UCSD-AML1 (cell line): Measurements from ENCODE around the gene DNAJA4.

Experiments
- DNase-seq: peaks from one replicate; lab custom pipeline; 2025; ENCODE audit not compliant: unreplicated experiment; lab: John Stamatoyannopoulos, UW

The DNAJA4 gene

DNA sequence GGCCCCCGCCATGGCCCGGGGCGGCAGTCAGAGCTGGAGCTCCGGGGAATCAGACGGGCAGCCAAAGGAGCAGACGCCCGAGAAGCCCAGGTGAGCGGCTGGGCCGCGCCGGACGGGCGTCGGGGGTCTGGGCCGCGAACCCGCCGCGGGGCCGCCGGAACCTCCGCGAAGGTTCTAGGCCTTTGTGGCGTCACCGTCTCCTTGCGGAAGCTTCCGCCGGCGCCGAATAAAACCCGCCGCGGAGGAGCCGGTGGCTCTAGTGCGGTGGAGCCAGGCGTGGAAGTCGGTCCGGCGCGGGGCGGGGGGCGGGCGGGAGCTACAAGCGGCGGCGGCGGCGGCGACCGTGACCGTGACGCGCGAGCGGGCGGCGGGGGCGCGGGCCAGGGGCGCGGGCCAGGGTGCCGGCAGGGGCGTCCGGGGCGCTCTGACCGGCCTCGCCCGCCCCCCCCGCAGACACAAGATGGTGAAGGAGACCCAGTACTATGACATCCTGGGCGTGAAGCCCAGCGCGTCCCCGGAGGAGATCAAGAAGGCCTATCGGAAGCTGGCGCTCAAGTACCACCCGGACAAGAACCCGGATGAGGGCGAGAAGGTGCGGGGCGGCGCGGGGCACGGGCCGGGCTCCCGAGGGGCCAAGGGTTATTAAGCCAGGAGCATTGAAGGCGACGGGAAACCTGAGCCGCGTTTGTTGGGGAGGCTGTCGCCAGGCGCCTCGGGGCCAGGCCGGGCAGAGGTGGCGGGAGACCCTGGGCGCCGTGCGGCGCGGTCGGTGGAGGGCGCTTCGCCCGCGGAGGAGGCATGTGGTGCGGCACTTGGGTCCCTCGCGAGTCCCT, at the start of gene DNAJA4:
TSS of gene DNAJA4 (plus strand) at position 259 of the 833 bp plus-strand sequence. CDS start at position 461, 202 bp downstream.
- no peak for DNase-seq

DNA sequence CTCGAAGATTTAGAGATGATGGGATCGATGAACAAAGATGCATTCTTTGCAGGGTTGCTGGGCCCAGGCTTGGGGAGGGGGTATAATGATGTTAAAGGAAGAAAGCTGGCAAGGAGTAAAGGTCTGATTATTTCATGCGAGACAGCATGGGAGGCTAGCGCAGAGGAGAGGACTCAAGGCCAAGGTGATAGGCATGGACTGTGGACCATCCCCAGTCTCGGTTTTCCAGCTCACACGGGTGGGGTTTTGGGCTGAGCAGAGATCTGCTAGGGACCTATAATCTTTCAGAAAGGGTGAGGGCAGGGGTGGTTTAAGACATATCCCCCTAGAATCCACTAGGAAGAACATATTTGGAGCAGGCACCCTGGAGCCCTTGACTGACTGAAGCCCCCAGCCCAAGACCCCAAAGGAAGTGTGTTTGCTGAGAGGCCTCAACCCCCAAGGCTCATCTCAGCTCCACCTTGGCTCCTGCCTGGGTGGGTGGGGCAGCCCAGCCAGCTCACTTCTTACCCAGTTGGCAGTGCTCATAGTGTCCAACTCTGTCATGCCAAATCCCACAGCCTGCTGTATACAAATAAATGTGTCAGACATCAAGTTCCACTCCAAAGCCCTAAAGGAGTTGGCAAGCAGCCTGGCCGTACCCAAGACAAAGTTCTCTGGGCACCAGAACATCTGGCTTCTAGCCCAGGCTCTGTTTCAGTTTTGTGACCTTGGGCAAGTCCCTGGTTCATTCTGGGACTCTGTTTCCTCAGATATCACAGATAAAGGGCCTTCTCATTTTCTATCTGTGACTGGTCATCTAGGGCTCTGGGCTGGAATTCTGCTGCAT, 47.9 kb upstream of the DNAJA4 start:
- DNase-seq: no peak

DNA sequence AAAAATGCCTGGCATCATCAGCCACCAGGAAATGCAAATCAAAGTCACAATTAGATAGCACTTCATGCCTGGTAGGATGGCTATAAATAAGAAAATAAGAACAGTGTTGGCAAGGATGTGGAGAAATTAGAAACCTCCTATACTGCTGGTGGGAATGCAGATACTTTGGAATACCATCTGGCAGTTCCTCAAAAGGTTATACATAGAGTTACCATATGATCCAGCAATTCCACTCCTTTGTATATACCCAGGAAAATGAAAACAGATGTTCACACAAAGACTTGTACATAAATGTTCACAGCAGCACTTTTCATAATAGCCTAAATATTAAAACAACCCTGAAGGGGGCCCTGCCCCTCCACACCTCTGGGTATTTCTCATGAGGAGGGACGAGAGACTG, 43.6 kb upstream of the DNAJA4 start:
- DNase-seq: no peak

DNA sequence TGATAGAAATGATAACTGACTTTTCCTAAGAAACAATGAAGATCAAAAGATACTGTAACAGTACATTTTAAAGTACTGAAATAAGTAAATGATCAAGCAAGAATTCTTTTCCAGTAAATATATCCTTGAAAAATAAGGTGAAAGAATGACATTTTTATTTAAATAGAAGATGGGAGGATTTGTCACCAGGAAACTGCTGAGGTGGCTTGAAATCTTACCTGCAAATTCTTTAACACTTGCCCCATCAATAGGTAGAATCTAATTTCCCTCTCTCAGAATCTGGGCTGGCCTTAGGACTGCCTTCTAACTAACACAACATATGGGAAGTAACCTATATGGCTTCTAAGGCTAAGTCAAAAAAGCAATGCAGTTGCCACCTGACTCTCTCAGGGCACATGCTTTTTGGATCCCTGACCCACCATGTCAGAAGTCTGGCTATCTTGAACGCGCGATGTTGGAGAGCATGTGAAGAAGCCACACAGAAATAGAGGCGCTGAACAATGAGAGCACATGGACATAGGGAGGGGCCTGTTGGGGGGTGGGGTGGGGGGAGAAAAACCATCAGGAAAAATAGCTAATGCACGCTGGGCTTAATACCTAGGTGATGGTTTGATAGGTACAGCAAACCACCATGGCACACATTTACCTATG, 41.5 kb upstream of the DNAJA4 start:
- no peak for DNase-seq

DNA sequence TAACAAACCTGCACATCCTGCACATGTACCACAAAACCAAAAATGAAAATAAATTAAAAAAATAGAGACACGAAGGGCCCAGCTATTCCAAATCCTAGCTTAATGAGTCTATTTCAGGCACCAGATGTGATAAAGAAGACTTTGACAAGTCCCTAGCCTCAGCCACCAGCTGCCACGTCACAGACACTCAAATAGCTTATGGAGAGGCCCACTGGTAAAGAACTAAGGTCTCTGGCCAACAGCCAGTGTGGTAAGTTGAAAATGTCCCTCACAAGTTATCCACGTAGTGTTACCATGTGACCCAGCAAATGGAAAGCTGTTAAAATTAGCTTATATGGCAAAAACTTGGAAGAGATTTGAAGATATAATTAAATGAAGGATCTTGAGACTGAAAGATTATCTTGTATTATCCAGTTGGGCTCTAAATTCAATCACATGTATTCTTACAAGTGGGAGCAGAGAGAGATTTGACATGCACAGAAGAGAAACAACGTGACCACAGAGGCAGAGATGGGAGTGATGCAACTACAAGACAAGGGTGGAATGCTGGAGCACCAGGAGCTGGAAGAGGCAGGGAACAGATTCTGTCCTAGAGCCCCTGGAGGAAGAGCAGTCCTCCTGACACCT, 40.9 kb upstream of the DNAJA4 start:
- DNase-seq: no peak

DNA sequence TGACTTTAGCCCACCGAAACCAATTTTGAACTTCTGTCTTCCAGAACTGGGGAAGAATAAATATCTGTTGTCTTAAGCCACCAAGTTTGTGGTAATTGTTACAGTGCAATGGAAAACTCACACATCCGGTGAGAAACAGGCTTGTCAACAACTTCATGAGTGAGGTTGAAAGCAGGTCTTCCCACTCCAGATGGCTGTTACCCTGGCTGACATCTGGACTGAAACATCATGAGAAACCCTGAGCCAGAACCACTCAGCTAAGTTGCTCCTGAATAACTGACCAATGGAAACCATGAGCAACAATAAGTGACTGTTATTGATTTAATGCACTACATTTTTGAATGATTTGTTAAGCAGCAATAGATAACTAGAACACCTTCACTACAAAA, 40.3 kb upstream of the DNAJA4 start:
- DNase-seq: no peak

DNA sequence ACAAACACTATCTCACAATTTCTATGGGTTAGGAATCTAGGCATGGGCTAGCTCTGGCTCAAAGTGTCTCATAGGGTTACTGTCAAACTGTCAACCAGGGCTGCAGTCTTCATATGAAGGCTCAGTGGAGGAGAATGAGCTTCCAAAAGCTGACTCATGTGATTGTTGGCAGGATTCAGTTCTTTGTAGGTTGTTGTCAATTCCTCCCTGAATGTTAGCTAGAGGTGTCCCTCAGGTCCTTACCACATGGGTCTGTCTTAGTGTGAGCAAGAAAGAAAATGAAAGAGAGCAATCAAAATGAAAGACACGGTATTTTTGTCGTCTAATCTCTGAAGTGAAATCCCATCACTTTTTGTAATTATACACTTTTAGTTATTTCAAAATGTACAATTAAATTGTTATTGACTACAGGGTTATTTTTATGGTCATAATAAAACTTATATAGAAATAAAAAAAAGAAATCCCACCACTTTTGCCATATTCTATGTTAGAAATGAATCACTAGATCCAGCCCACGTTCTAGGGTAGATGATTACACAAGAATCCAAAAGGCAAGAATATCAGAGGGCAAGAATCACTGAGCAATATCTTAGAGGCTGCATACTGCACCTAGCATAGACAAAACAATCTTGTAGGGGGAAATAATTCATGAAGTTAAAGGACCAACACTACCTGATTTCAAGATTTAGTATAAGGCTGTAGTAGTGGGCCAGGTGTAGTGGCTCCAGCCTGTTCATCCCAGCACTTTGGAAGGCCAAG, 38.4 kb upstream of the DNAJA4 start:
- no peak for DNase-seq

DNA sequence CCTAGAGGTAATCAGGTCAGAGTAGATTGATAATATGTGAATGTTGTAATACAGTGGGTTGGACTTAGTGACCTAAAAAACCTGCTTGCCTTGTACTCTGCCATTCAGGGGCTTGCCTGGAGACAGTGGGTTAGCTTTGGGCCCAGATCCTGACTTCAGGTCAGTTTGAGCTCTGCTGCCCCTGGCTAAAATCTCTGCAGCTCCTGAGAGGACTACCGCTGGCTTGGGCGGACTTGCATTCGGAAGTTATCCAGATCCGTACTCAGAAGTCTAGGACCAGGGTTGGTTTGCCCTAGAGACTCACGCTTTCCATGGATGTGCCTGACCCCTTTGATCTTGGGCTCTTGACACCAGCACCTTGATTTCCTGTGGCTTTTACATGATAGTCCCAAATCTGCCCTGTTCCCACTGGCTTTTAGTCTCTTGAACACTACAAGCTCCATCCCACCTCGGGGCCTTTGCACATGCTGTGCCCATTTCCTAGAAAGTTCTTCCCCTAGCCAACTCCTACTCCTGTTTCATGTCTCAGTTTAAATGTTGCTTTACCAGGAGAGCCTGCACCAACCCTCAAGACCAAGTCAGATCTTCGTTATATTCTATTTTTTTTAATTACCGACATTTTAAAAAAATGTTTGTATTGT, 35.9 kb upstream of the DNAJA4 start:
- no peak for DNase-seq

DNA sequence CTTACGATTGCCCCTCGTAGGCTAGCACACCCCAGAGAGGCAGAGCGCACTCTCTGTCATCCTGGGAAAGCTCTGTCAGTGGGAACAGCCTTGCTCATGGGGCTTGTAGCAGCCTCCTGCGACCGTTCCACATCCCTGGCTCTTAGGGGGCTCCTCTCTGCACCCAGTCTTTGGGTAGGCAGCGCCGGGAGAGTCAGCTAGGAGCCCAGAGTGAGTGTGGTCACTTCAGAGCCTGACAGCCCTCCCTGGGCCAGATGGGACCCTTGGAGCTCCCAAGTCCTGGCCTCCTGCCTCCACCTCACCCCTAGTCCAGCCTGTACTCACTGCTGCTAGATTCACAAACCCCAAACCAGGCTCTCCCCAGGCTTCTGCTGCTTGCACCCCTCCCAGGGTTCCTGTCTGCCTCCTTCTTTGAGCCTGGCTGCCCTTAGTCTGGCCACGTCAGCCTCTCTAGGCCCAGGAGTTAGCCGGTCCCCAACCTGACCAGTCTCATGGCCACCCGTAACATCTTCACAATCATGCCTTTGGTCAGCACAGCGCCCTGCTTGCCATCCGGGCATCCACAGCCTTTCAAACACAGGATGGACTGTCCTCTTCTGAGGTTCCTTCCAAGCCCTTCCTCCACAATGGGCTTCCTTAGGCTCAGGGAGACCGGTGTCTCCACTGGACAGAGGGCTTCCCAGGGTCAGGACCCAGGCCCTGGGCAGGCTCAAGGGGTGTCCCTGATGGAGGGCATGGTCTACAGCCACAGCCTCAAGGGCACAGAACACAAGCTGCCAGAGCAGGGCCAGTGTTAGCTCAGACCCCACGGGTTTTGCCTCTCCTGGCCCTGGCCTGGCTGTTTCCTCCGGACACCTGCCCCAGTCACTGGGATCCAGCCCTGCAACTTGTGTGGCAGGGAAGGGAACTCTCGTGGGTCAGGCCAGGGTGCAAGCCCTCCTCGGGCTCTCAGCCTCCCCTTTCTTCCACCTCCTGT, 34.6 kb upstream of the DNAJA4 start:
- no peak for DNase-seq

DNA sequence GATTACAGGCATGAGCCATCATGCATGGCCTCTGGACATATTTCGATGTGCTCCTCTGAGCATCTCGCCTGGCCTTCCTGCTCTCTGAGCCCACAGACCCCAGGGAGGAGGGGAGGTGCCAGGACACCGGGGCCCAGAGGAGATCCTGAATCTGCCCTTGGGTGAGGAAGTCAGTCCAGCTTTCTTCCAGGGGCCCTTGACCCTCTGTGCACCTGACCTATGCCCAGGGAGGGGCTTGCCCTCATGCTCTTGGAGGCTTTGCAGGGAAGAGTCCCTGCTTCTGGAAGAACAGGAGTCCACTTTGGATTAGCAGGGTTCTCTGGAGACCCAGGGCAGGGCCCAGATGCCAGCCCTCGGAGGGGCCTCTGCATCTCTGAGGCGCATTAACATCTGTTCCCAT, 31.4 kb upstream of the DNAJA4 start:
- DNase-seq: no peak

DNA sequence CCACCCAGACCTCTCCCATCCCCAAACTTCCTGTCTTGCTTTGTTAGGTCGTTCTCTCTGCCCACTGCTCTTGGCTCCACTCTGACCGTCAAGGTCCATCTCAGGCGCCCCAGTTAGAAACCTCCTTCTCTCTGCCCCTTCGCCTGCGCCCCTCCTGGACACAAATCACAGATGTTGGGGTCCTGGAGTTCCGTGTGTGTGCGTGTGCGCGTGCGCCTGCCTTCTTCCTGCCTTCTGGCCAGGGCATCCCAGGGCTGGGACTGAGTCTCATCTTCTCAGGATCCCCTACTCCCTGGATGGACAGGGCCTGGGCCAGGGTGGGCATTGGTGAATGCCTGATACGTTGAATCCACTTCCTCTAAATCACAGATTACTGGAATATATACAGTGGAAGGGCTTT, 30.9 kb upstream of the DNAJA4 start:
- no peak for DNase-seq

DNA sequence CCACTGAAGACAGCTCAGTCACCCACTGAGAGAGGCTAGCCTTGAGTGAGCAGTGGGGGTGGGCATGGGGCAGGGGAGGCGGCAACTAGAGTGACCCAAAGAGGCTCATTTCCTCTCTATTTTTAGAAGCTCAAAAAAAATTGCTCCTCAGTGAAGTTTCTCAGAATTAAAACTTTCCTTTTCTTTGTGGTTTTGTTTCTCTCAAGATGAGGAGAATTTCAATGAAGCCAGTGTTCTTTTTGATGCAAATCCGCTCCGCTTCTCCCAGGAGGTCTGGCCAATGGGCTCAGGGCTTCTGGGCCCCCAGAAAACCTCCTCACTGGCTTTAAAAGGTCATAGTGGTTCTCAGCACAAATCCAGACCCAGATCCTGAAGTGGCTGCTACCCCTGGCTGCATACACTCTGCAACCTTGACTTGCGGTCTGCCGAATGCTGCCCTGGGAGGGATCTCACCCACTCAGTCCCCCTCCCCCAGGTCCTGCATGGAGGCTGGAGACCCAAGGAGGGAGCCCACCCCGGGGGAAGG, 29.8 kb upstream of the DNAJA4 start, which contains the start of gene ACSBG1:
TSS of gene ACSBG1 (minus strand) at position 51 of the 526 bp plus-strand sequence. CDS start 64 bp downstream, outside the sequence.
- DNase-seq: no peak

DNA sequence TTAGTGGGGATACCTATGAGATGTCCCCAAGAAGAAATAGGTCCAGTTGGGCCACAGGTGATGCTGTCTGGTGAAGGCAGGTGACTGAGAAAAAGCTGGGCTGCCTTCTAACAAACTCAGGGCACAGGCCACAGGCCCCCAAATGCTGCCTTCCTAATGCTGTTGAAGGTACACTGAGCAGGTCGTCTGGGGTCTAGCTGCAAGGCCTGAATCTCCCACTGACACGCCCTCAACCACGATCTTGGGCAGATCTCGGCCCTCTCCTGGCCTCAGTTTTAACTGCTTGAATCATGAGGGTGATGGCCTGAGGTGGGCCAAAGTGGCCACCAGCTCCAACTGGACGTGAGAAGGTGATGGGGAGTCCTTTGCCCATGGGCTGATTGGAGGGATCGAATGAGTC, 27.9 kb upstream of the DNAJA4 start:
- DNase-seq: no peak

DNA sequence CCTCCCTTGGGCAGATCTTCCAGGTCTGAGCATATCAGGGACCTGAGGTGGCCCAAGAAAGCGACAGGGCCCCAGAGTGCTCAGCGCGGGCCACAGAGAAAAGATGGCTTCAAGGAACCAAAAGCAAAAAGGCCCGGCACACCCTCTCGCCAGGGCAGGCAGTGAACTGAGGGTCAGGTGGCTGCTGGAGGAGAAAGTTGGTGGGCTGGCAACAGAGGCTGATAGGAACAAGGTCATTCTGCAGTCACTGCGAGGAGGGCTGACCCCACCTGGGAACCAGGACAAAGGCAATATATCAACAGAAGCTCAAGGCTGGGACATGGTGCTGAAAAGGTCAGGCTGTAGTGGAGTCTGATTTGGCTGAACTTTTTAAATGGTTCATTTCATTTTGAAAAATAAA, 27.2 kb upstream of the DNAJA4 start:
- no peak for DNase-seq

DNA sequence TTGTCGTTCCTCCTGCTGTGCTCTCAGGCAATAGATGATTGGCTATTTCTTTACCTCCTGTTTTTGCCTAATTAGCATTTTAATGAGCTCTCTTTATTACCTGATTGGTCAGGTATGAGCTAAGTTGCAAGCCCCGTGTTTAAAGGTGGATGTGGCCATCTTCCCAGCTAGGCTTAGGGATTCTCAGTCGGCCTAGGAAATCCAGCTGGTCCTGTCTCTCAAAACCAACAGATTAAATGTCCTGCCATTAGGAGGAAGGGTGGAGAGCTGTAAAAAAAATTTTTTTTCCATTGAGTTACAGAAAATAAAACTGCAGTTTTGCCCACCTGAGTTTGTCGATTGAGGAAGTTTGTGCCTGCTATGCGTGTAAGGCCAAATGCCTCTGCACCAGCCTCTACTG, 24.6 kb upstream of the DNAJA4 start:
- no peak for DNase-seq

DNA sequence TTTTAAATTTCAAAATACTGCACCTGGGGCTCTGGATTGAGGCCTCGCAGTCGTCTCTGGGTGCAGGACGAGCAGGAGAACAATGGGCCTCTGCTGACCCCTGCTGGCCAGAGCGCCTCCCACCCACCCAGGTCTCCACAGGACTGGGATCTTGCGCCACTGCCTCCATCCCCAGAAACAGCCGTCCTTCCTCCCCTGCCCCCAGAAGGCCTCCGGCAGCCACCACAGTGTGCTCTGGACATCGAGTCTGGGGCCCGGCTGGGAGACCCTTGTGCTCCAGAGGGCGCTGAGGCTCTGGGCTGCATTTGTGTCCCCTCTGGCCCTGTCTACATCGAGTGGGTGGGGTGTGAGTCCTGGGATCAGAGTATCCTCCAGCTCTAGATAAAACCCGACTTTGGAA, 23.3 kb upstream of the DNAJA4 start:
- DNase-seq: peak; percentile 76

DNA sequence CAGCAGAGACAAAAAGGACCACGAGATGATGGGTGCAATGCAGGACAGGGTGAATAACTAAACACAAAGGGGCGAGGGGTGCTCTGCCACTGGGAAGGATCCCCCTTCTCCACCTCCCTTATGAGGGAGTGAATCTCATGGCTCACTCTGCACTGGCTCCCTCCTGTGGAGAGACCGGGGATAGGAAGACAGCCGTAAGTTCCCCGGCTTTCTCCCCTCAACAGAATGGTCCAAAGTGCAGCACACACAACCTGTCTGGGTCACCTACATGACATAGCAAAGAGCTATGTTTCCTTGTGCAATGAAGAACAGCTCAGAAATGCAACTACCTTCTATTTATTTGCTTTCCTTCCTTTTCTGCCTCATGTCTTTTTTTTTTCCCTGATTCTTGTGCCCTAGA, 22.2 kb upstream of the DNAJA4 start:
- DNase-seq: peak; percentile 21

DNA sequence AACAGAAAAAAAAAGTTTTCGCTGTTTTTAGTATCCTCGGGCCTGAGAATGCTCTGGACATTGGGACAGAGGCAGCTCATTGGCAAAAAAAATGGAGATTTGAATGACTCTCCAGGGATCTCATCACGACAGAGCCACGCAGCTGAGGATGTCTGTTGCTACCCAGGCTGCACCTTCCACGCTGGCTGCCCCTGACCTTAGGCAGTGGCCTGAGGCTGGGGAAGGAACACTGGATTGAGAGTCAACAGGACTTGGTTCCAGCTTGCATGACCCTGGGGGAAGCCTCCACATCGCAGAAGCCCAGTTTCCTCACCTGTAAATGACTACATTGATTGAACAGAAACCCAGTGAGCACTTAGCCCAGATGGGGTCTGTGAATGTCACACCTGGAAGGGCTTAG, 21.3 kb upstream of the DNAJA4 start:
- DNase-seq: no peak
